Chondrocyte (in vitro differentiated cells): ENCODE results near the gene POGLUT2. TPM values are rescaled to one million over a fixed set of nuclear protein-coding genes. Genes with fewer than 3 reads are reported as not detected.

Experiments
- DNase-seq: peaks from one replicate; pipeline ENCODE4 v3.0.0; 2021; ENCODE audit warnings: mixed read lengths, low spot score
- H3K27ac Mint-ChIP-seq: one replicate; pipeline ENCODE4 v1.8.0; 2021; ENCODE audit warnings: mild to moderate bottlenecking, moderate library complexity, mixed read lengths; ENCODE audit not compliant: unreplicated experiment
- H3K27me3 Mint-ChIP-seq: 2 replicates; pipeline ENCODE4 v1.8.0; 2021; ENCODE audit warnings: low read depth, mixed read lengths
- H3K36me3 Mint-ChIP-seq: 2 replicates; pipeline ENCODE4 v1.8.0; 2021; ENCODE audit warnings: low read depth, mixed read lengths
- H3K4me1 Mint-ChIP-seq: 2 replicates; pipeline ENCODE4 v1.8.0; 2021; ENCODE audit warnings: low read depth, mild to moderate bottlenecking, mixed read lengths
- H3K4me3 Mint-ChIP-seq: one replicate; pipeline ENCODE4 v1.8.0; 2021; ENCODE audit warnings: mild to moderate bottlenecking, moderate library complexity, mixed read lengths; ENCODE audit not compliant: unreplicated experiment
- H3K9me3 Mint-ChIP-seq: 2 replicates; pipeline ENCODE4 v1.8.0; 2021; ENCODE audit warnings: low read depth, mixed read lengths
- long read RNA-seq: library from polyadenylated mRNA; stranded (forward); transcript quantifications from one replicate; pipeline ENCODE4 v2.0.0, GENCODE V29; 2021
- total RNA-seq: library from RNA; stranded (reverse); gene quantifications from 3 replicates; pipeline ENCODE4 v1.2.1, GENCODE V29; 2021
- TF ChIP-seq, protein P1 (sequence below): fragments of 200-600 bp; sonication (generic); IDR thresholded peaks from 2 replicates; pipeline ENCODE4 v1.5.0; 2021; ENCODE audit warnings: antibody characterized with exemption, mild to moderate bottlenecking, moderate library complexity

POGLUT2 gene
- total RNA-seq = 37.3 to 45.8 TPM (median 39.1 TPM) in 3 replicates
- long read RNA-seq, transcript KDELC1-201 (10 exons, 2,060 nt) = major isoform, 37 of 43 reads
- long read RNA-seq, partial matches to known transcripts = 0 of 43 reads
- long read RNA-seq, other reads (novel, unspliced or antisense) = 6 of 43 reads

DNA sequence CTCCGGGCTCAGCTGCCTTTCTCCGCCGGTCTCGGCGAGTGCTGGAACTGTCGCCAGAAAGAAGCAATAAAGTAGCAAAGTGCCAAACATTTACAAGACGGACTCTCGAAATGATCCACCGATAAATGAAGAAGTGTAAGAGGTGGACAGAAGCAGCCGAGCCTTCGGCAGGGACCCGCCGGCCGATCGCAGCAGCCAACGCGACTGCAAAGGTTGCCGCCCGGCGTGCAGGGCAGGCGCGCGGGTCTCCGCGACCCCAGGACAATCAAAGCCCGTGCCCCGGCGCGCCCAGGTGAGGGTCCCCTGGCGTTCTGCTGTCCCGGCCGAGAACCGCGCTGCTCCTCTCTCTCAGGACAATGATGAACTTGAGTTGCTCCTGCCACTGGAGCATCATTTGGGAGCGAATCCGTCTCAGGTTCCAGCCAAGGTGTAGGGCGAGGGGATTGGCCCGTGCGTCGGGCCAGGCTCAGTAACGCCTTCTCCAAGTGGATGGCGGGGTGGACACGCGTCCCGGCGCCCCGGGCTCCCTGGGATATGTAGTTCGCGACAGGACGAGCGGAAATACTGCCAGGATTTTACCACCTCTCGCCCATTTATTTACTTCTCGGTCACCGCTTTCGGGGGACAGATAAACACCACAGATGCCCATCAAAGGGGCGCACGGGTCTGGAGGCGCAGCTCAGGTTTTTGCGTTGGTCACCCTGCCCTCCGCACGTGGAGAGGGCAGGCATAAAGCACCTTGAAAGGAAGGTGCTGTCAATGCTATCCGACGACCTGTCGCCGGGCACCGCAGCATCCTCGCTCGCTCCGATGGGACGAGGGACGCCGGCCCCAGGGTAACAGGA lies at the start of gene POGLUT2, which contains the start of gene BIVM:
POGLUT2 (minus strand) TSS at position 396 of the 845 bp plus-strand sequence; CDS start at position 90, 306 bp downstream.
BIVM (plus strand) TSS at position 539 of the 845 bp plus-strand sequence. CDS start 8,149 bp downstream, outside the sequence.
- DNase-seq = peak; percentile 97
- Mint-ChIP-seq H3K27me3 (no peaks in the 10 kb centered on the region), H3K4me3 (peak within 1 kb of the TSS; percentile 84), H3K27ac (peak within 1 kb of the TSS; percentile 92), H3K4me1 (peaks cover 35% of the 10 kb centered on the region), H3K36me3 (peaks cover 1% of the 10 kb centered on the region), H3K9me3 (no peaks in the 10 kb centered on the region)
- TF ChIP-seq, protein P1, sequence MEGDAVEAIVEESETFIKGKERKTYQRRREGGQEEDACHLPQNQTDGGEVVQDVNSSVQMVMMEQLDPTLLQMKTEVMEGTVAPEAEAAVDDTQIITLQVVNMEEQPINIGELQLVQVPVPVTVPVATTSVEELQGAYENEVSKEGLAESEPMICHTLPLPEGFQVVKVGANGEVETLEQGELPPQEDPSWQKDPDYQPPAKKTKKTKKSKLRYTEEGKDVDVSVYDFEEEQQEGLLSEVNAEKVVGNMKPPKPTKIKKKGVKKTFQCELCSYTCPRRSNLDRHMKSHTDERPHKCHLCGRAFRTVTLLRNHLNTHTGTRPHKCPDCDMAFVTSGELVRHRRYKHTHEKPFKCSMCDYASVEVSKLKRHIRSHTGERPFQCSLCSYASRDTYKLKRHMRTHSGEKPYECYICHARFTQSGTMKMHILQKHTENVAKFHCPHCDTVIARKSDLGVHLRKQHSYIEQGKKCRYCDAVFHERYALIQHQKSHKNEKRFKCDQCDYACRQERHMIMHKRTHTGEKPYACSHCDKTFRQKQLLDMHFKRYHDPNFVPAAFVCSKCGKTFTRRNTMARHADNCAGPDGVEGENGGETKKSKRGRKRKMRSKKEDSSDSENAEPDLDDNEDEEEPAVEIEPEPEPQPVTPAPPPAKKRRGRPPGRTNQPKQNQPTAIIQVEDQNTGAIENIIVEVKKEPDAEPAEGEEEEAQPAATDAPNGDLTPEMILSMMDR = no peak

DNA sequence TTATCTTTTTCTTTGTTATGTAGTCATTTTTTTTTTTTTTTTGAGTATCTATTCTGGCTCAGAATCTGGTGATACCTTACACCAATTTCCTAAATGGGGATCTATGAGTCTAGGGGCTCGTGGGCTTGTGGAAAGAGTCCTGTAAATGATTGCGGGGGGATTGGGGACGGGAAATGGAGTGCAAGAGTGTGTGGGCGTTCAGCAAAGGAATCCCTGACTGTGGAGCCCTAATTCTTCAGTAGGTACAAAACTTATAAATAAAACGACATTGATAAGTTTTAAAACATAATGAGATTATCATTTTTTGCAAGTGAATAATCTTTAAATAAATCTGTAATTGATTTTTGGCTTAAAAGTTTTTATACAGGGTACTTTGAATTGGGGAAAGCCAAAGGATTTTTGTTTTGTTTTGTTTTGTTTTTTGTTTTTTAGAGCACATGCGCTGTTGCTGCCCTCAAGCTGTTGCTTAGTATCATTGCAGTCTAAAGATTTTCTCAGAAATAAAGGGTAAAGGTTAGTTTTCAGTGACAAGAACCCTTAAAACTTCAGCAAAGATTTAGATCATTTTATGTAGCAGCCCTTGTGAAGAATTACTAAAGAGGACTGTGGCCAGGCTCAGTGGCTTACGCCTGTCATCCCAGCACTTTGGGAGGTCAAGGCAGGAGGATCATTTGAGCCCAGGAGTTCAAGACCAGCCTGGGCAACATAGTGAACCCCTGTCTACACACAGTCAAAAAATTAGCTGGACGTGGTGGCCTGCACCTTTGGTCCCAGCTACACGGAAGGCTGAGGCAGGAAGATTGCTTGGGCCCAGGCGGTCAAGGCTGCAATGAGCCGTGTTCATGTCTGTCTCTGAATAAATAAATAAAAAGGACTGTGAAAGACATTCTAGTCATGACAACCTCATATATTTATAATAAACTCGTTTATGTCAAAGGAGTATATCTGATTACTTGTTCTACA lies 48.8 kb upstream of the POGLUT2 start:
- DNase-seq = no peak

DNA sequence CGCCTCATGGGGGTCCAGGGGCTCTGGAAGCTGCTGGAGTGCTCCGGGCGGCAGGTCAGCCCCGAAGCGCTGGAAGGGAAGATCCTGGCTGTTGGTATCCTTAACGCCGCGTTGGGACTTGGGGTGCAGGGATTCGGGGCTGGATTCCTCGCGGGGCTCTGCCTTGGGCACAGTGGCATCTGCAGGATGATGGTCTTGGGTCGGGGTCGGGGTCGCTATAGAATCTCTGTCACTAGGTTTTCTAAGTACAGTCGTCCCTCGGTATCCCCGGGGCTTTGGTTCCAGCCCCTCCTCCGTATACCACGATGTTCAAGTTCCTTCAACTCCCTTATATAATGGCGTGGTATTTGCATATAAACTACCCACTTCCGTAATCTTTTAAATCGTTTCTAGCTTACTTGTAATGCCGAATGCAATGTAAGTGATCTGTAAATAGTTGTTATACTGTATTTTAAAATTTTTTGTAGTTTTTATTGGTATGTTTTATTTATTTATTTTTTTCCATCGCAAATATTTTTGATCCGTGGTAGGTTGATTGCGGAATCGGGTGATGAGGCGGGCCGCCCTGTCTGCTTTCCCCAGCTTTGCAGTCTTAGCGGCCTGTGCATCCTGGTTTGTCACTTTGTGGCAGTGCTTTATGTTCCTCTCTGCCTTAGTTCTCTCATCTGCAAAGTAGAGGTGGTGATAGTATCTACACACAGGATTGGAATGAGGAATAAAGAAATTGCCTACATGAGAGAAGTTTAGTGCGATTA lies 47.7 kb upstream of the POGLUT2 start:
- TF ChIP-seq, protein P1 = no peak
- DNase-seq = no peak
- H3K27me3 Mint-ChIP-seq = no peaks in the 10 kb centered on the region
- peak overlapping the region; percentile 81 for H3K4me3 Mint-ChIP-seq
- peaks cover 42% of the 10 kb centered on the region for H3K4me1 Mint-ChIP-seq
- peak overlapping the region; percentile 95 for H3K27ac Mint-ChIP-seq
- peaks cover 3% of the 10 kb centered on the region for H3K36me3 Mint-ChIP-seq
- H3K9me3 Mint-ChIP-seq = no peaks in the 10 kb centered on the region

More for the DNA sequence above, 48.8 kb upstream of the POGLUT2 start:
- TF ChIP-seq, protein P1 = peak; percentile 88
- peaks cover 3% of the 10 kb centered on the region for H3K36me3 Mint-ChIP-seq
- peaks cover 42% of the 10 kb centered on the region for H3K4me1 Mint-ChIP-seq
- H3K4me3 Mint-ChIP-seq = peak overlapping the region; percentile 81
- no peaks in the 10 kb centered on the region for H3K27me3 Mint-ChIP-seq
- peak overlapping the region; percentile 95 for H3K27ac Mint-ChIP-seq
- H3K9me3 Mint-ChIP-seq = no peaks in the 10 kb centered on the region

DNA sequence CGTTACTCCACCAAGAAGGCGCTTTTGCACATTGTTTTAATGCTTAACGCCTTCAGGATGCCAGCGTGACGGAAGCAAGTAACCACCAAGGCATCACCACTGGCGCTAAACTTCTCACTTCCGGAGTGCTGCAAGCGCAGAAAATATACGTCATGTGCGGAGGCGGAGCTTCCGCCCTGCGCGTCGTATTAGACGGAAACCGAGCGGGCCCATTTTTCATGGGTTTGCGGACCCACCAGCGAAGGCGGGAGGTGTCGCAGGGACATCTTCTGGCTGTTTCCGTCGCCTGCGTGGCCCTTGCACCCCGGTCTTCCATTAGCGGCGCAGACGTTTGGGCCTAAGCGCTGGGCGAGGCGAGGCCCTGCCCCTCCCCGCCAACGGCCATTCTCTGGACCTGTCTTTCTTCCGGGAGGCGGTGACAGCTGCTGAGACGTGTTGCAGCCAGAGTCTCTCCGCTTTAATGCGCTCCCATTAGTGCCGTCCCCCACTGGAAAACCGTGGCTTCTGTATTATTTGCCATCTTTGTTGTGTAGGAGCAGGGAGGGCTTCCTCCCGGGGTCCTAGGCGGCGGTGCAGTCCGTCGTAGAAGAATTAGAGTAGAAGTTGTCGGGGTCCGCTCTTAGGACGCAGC lies 47.0 kb upstream of the POGLUT2 start, which contains the start of gene ERCC5:
ERCC5 (plus strand) TSS at position 403 of the 631 bp plus-strand sequence. CDS start 235 bp downstream, outside the sequence.
- no peaks in the 10 kb centered on the region for H3K27me3 Mint-ChIP-seq
- DNase-seq = peak; percentile 94
- H3K4me3 Mint-ChIP-seq = peak within 1 kb of the TSS; percentile 81
- H3K27ac Mint-ChIP-seq = peak within 1 kb of the TSS; percentile 95
- no peaks in the 10 kb centered on the region for H3K9me3 Mint-ChIP-seq
- H3K36me3 Mint-ChIP-seq = peaks cover 3% of the 10 kb centered on the region
- peaks cover 42% of the 10 kb centered on the region for H3K4me1 Mint-ChIP-seq
- TF ChIP-seq, protein P1 = no peak
